SK-N-SH treated with all-trans-retinoic acid at 6 μM for 48 hours (cell line): ENCODE results near the gene SMIM22.
A peak's percentile ranks its signal among the peaks of the same experiment; 100 is the strongest.

Experiments used
- ATAC-seq: fragments of 200-7000 bp; cut with Tn5 transposase; 3 replicates; pipeline ENCODE4 v1.9.1; 2020; ENCODE audit warnings: mild to moderate bottlenecking, moderate library complexity
- ARNTL ChIP-seq: fragments of 450-650 bp; formaldehyde crosslinking; IDR thresholded peaks from 2 replicates; pipeline ENCODE4 v1.5.0; 2020; ENCODE audit warnings: low read depth, mild to moderate bottlenecking, moderate library complexity, borderline replicate concordance
- BACH2 ChIP-seq: fragments of 250-450 bp; sonication (Bioruptor Pico); IDR thresholded peaks from 2 replicates; pipeline ENCODE4 v1.9.0; 2021; ENCODE audit warnings: mild to moderate bottlenecking, borderline replicate concordance
- CREB5 ChIP-seq: fragments of 250-450 bp; sonication (Bioruptor Pico); IDR thresholded peaks from 2 replicates; pipeline ENCODE4 v1.5.1; 2020; ENCODE audit warnings: low read depth, mild to moderate bottlenecking, moderate library complexity
- CSDC2 ChIP-seq: fragments of 250-450 bp; sonication (Bioruptor Pico); IDR thresholded peaks from 2 replicates; pipeline ENCODE4 v1.5.0; 2020; ENCODE audit warnings: mild to moderate bottlenecking, moderate library complexity
- CSRNP3 ChIP-seq: fragments of 250-450 bp; sonication (Bioruptor Pico); IDR thresholded peaks from 2 replicates; pipeline ENCODE4 v1.5.1; 2021; ENCODE audit warnings: mild to moderate bottlenecking, moderate library complexity
- ESRRG ChIP-seq: fragments of 250-450 bp; sonication (Bioruptor Pico); IDR thresholded peaks from 2 replicates; pipeline ENCODE4 v1.6.1; 2021; ENCODE audit warnings: mild to moderate bottlenecking
- GLIS3 ChIP-seq: fragments of 250-450 bp; sonication (Bioruptor Pico); IDR thresholded peaks from 2 replicates; pipeline ENCODE4 v1.5.0; 2020; ENCODE audit warnings: mild to moderate bottlenecking, moderate library complexity
- ISL1 ChIP-seq: fragments of 250-450 bp; sonication (Bioruptor Pico); IDR thresholded peaks from 2 replicates; pipeline ENCODE4 v2.1.2; 2022; ENCODE audit warnings: mild to moderate bottlenecking, moderate library complexity
- POU6F1 ChIP-seq: fragments of 250-450 bp; sonication (Bioruptor Pico); IDR thresholded peaks from 2 replicates; pipeline ENCODE4 v1.8.0; 2021; ENCODE audit warnings: low read depth, mild to moderate bottlenecking, moderate library complexity, borderline replicate concordance
- PPARA ChIP-seq: fragments of 250-450 bp; sonication (Bioruptor Pico); IDR thresholded peaks from 2 replicates; pipeline ENCODE4 v1.5.0; 2020; ENCODE audit warnings: mild to moderate bottlenecking, borderline replicate concordance
- RARB ChIP-seq: fragments of 250-450 bp; sonication (Bioruptor Pico); IDR thresholded peaks from 2 replicates; pipeline ENCODE4 v1.8.0; 2021; ENCODE audit warnings: mild to moderate bottlenecking, moderate library complexity
- SNAI2 ChIP-seq: fragments of 250-450 bp; sonication (Bioruptor Pico); IDR thresholded peaks from 2 replicates; pipeline ENCODE4 v1.5.0; 2020; ENCODE audit warnings: mild to moderate bottlenecking, moderate library complexity
- TCF4 ChIP-seq: fragments of 250-450 bp; sonication (Bioruptor Pico); IDR thresholded peaks from 2 replicates; pipeline ENCODE4 v1.8.0; 2021; ENCODE audit warnings: mild to moderate bottlenecking, moderate library complexity, borderline replicate concordance
- TSHZ2 ChIP-seq: fragments of 250-450 bp; sonication (Bioruptor Pico); IDR thresholded peaks from 2 replicates; pipeline ENCODE4 v1.5.0; 2020; ENCODE audit warnings: mild to moderate bottlenecking, moderate library complexity
- ZC3H10 ChIP-seq: fragments of 250-450 bp; sonication (Bioruptor Pico); IDR thresholded peaks from 2 replicates; pipeline ENCODE4 v1.5.1; 2021; ENCODE audit warnings: mild to moderate bottlenecking, moderate library complexity
- ZFP3 ChIP-seq: fragments of 250-450 bp; sonication (Bioruptor Pico); IDR thresholded peaks from 2 replicates; pipeline ENCODE4 v1.5.0; 2020; ENCODE audit warnings: mild to moderate bottlenecking, moderate library complexity
- ZFP30 ChIP-seq: fragments of 450-650 bp; formaldehyde crosslinking; IDR thresholded peaks from 2 replicates; pipeline ENCODE4 v1.5.0; 2022; ENCODE audit warnings: mild to moderate bottlenecking, moderate library complexity
- ZNF565 ChIP-seq: fragments of 450-650 bp; formaldehyde crosslinking; conservative IDR thresholded peaks from 2 replicates; pipeline ENCODE4 v1.5.0; 2020; ENCODE audit warnings: low read depth, mild to moderate bottlenecking, moderate library complexity
- ZNF70 ChIP-seq: fragments of 450-650 bp; formaldehyde crosslinking; IDR thresholded peaks from 2 replicates; pipeline ENCODE4 v1.5.0; 2020; ENCODE audit warnings: mild to moderate bottlenecking, moderate library complexity
- ZNF8 ChIP-seq: fragments of 450-650 bp; formaldehyde crosslinking; IDR thresholded peaks from 2 replicates; pipeline ENCODE4 v1.5.0; 2020; ENCODE audit warnings: mild to moderate bottlenecking, moderate library complexity

The SMIM22 gene

DNA sequence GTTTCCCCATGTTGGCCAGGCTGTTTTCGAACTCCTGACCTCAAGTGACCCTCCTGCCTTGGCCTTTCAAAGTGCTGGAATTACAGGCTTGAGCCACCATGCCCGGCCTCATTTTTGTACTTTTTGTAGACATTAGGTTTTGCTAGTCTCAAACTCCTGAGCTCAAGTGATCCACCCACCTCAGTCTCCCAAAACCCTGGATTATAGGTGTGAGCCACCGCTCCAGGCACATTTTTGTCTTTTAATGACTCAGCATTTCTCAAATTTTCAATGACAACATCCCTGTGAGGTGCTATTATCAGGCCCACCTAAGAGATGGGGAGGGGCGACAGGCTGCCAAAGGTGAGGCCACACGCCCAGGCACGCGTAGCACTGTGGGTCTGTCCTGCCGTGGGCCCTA lies 8.1 kb upstream of the SMIM22 start:
- TF ChIP-seq ZNF8 (CRISPR knock-in tag), result no peak
- TF ChIP-seq SNAI2 (CRISPR knock-in tag), result no peak
- no peak for TF ChIP-seq BACH2 (CRISPR knock-in tag)
- TF ChIP-seq PPARA (CRISPR knock-in tag), result no peak
- TF ChIP-seq POU6F1 (CRISPR knock-in tag), result no peak
- TF ChIP-seq ZFP30, result no peak
- no peak for TF ChIP-seq GLIS3 (CRISPR knock-in tag)
- no peak for TF ChIP-seq TSHZ2 (CRISPR knock-in tag)
- no peak for TF ChIP-seq ZNF565
- no peak for TF ChIP-seq CSRNP3
- no peak for TF ChIP-seq RARB
- no peak for TF ChIP-seq TCF4 (CRISPR knock-in tag)
- TF ChIP-seq CSDC2 (CRISPR knock-in tag), result no peak
- TF ChIP-seq CREB5 (CRISPR knock-in tag), result no peak
- no peak for TF ChIP-seq ZNF70 (CRISPR knock-in tag)
- TF ChIP-seq ISL1 (CRISPR knock-in tag), result no peak
- no peak for TF ChIP-seq ZFP3 (CRISPR knock-in tag)
- TF ChIP-seq ZC3H10, result no peak
- TF ChIP-seq ARNTL (CRISPR knock-in tag), result no peak
- TF ChIP-seq ESRRG (CRISPR knock-in tag), result no peak
- ATAC-seq, result no peak

DNA sequence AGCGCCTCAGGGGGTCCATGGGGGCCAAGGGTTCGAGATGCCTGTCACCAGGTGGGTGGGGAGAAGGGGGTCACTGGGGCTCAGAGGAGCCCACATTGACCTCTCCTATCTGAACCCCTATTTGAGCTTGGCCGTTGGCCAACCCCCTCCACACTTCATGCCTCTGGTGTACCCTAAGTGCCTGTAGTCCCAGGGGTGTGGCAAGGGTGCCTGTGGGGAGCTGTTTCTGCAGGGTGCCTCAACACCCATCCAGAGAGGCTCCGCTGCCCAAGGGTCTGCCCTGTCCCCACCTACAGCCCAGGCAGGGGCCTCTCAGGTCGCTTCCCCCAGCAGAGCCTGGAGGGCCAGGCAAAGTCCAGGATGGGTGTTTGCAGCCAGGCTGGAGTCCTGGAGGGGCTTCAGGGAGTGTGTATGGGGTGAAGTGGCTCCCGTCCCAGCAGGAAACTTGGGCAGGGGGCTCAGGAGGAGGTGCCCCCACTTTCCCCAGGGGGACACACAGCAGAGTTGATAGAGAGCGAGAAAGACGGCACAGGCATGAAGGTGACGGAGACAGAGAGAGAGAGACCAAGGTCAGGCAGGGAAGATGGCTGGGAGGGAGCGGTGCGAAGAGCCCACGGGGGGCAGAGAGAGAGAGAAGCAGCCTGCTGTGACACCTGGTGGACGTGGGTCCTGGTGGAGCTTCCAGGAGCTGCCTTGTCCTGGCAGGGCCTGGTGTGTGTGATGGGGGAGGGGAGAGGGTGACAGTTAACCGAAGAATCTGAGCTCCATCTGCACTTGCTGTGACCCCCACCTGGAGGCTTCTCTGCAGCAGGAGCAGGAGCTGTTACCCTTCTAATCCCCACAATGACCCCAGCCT lies 7.3 kb upstream of the SMIM22 start, which contains the start of gene SEPTIN12:
TSS of gene SEPTIN12 (minus strand) at position 719 of the 856 bp plus-strand sequence. CDS start at position 19, 700 bp downstream.
- TF ChIP-seq PPARA (CRISPR knock-in tag) (no peak), TSHZ2 (CRISPR knock-in tag) (0 out of 2 replicates have a peak, but pooled peaks have one; percentile 13), POU6F1 (CRISPR knock-in tag) (no peak)
- no peak; the same call in 2 of the 3 replicates for ATAC-seq
